Left ventricle myocardium superior (tissue), 1 donor: ENCODE measurements around the gene ALPP. TPM values are rescaled to one million over a fixed set of nuclear protein-coding genes. Genes with fewer than 3 reads are reported as not detected.

Experiments used
- ATAC-seq: fragments of 200-7000 bp; cut with Tn5 transposase; one replicate; pipeline ENCODE4 v1.9.1; 2020; ENCODE audit warnings: mild to moderate bottlenecking, moderate library complexity
- DNase-seq: peaks from one replicate; pipeline ENCODE4 v3.0.0-alpha.2; 2020
- intact Hi-C: fragments of 100-400 bp; cut with micrococcal nuclease; formaldehyde crosslinking; loops from one replicate; pipeline ENCODE4 v1.11.0; 2022
- total RNA-seq: library from RNA; stranded (reverse); fragmentation: NEBNext Ultra II Directional; extraction: Animal tissue kit (Norgen Biotek cat#: 25700); gene quantifications from one replicate; pipeline ENCODE4 v1.2.1, GENCODE V29; 2021
- donor health status: DM: no; HTN: yes; CAD: no; lungs with severe emphysema.

Gene ALPP
- total RNA-seq, 1 donor from 2014 or later = not detected

- ATAC-seq = no peak
- intact Hi-C loops = no loop called here
Observed at GRCh38 chr2:232339121-232340081, 39.1 kb upstream of the ALPP start.

GRCh38 chr2:232340171-232340935 is 38.2 kb upstream of the ALPP start:
- intact Hi-C loops = no loop called here
- DNase-seq (peak; percentile 16), ATAC-seq (peak; percentile 7)

More at GRCh38 chr2:232339121-232340081, 39.1 kb upstream of the ALPP start:
- peak; percentile 23 for DNase-seq

- ATAC-seq = no peak
- DNase-seq = peak; percentile 32
- intact Hi-C loops = no loop called here
Observed at GRCh38 chr2:232341061-232341738, 37.4 kb upstream of the ALPP start.

GRCh38 chr2:232341739-232342126 is 36.8 kb upstream of the ALPP start:
- no peak for ATAC-seq
- intact Hi-C loops = no loop called here

GRCh38 chr2:232342635-232343565 is 35.7 kb upstream of the ALPP start:
- intact Hi-C loops = no loop called here
- DNase-seq (no peak), ATAC-seq (no peak)

More at GRCh38 chr2:232341739-232342126, 36.8 kb upstream of the ALPP start:
- peak; percentile 8 for DNase-seq

GRCh38 chr2:232343821-232344220 is 34.7 kb upstream of the ALPP start:
- intact Hi-C loops = no loop called here
- no peak for ATAC-seq
- DNase-seq = no peak

- intact Hi-C loops = no loop called here
- ATAC-seq (no peak), DNase-seq (peak; percentile 19)
Observed at GRCh38 chr2:232345251-232345650, 33.3 kb upstream of the ALPP start.

- intact Hi-C loops = no loop called here
- ATAC-seq (no peak), DNase-seq (no peak)
Observed at GRCh38 chr2:232347369-232347768, 31.2 kb upstream of the ALPP start.

GRCh38 chr2:232348936-232349335 is 29.6 kb upstream of the ALPP start:
- DNase-seq = peak; percentile 38
- peak; percentile 56 for ATAC-seq
- intact Hi-C loops = no loop called here

- ATAC-seq = no peak
- intact Hi-C loops = no loop called here
- no peak for DNase-seq
Observed at GRCh38 chr2:232349546-232349945, 29.0 kb upstream of the ALPP start.

GRCh38 chr2:232349946-232350635 is 28.5 kb upstream of the ALPP start:
- DNase-seq (no peak), ATAC-seq (no peak)
- intact Hi-C loops = no loop called here

- intact Hi-C loops = no loop called here
- no peak for ATAC-seq
- no peak for DNase-seq
Observed at GRCh38 chr2:232350804-232351685, 27.5 kb upstream of the ALPP start.

- intact Hi-C loops = no loop called here
- ATAC-seq (no peak), DNase-seq (no peak)
Observed at GRCh38 chr2:232351686-232352510, 26.7 kb upstream of the ALPP start.

- DNase-seq = no peak
- intact Hi-C loops = no loop called here
- ATAC-seq = no peak
Observed at GRCh38 chr2:232352511-232353091, 25.9 kb upstream of the ALPP start.

- intact Hi-C loops = no loop called here
- ATAC-seq (no peak), DNase-seq (no peak)
Observed at GRCh38 chr2:232353096-232353495, 25.5 kb upstream of the ALPP start.

- ATAC-seq (no peak), DNase-seq (no peak)
- intact Hi-C loops = no loop called here
Observed at GRCh38 chr2:232353660-232354059, 24.9 kb upstream of the ALPP start.
